ENCODE data around the gene MYOF.

- TF ChIP-seq CTCF (conservative IDR thresholded peaks at IDR 0.05 in 1 of 2, IDR thresholded peaks at IDR 0.05 in 1 of 2; ENCODE audit: low read depth in 1 of 2, low read length in 2 of 2): no peak
- no peak for TF ChIP-seq EZH2 (IDR thresholded peaks at IDR 0.05; ENCODE audit: low read length, missing control alignments)
These were observed 38.7 kb downstream of the MYOF start for GRCh38 chr10:93443481-93443880.
